Measurements from ENCODE around the gene KDM5C. TPM values are rescaled to one million over a fixed set of nuclear protein-coding genes. Genes with fewer than 3 reads are reported as not detected.

Gene KDM5C
- total RNA-seq, 1 experiment from 2014 or later = 89.8 TPM

DNA sequence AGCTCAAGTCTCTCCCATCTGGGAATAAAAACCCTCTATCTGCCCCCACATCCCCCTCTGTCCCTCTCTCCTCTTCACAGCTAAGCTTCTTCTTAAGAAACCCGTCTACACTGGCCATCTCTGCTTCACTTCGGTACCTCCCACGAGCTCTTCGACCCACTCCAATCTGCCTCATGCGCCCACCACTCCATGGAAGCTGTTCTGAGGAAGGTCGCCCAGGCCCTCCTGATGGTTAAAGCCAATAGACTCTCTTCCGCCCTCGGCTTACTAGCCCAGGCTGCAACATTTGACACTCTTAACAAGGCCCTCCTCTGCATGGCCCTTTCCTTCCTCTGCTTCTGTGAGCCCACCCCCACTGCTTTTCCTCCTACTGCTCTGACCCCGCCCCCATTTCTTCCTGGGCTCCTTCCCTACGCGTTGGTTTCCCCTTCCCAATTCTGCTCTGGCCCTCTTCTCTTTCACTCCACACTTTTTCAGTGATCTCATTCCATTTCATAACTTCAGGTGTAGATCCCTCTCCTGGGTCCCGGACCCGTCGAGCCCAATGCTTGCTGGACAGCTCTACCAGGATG is 44.6 kb upstream of the KDM5C start:
- H3K4me1 ChIP-seq (ENCODE audit: insufficient read depth, low read length) = peaks cover 32% of the 10 kb centered on the region
- no TSS peak for BruUV-seq (replicated peaks)
- H4K20me1 ChIP-seq (ENCODE audit: low read length) = no peaks in the 10 kb centered on the region
- no peak overlapping the region for H3K9ac ChIP-seq (ENCODE audit: low read length)
- ChIA-PET POLR2A (ENCODE audit: unreplicated experiment) (no interaction called here), CTCF (no interaction called here)
- no peaks in the 10 kb centered on the region for H3K27me3 ChIP-seq (ENCODE audit: low read length)
- TF ChIP-seq EZH2phosphoT487 (IDR thresholded peaks at IDR 0.05; ENCODE audit: borderline replicate concordance, low read length) (no peak), CTCF (conservative IDR thresholded peaks at IDR 0.05; ENCODE audit: low read depth, low read length) (no peak), EZH2 (IDR thresholded peaks at IDR 0.05; ENCODE audit: low read length, unreplicated experiment) (no peak)
- H3K4me3 ChIP-seq (ENCODE audit: low read length) = no peak overlapping the region
- no peaks in the 10 kb centered on the region for H3K9me2 ChIP-seq (replicated peaks; ENCODE audit: low read length)
- H3K9me3 ChIP-seq (ENCODE audit: low read length) = no peaks in the 10 kb centered on the region
- DNase-seq = no peak
- no peak overlapping the region for H3K27ac ChIP-seq (ENCODE audit: low read length)
- intact Hi-C loops (cut with micrococcal nuclease) = no loop called here
- H2AFZ ChIP-seq (ENCODE audit: low read length) = no peak overlapping the region
- no peaks in the 10 kb centered on the region for H3F3A ChIP-seq (ENCODE audit: low read length, unreplicated experiment)
- no peaks in the 10 kb centered on the region; the same call in 1 of the 2 replicates for H3K79me2 ChIP-seq (ENCODE audit: low read length)
- no peak for ATAC-seq
- no peaks in the 10 kb centered on the region for H3K36me3 ChIP-seq (ENCODE audit: low read depth, low read length)
- no peak overlapping the region for H3K4me2 ChIP-seq (ENCODE audit: low read length)

DNA sequence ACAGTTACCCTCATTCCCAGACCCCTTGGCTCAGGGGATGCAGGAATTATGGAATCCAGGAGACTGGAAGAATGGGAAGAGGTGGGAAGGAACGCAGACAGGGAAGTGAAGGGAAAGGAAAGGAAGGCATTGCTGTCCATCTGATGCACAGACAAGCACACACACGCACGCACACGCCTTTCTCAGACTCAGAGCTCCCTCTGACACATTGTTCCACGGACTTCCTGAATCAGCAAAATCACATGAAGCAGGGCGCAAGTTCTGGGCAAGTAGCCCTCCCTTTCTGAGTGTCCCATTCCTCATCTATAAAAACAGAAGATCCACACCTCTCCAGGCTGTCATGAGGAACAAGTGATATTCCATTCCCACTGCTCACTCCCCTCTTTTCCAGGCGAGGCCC is 43.2 kb upstream of the KDM5C start:
- DNase-seq (no peak), ATAC-seq (no peak)
- Histone ChIP-seq H3K4me2 (ENCODE audit: low read length) (no peak overlapping the region), H3K27me3 (ENCODE audit: low read length) (no peaks in the 10 kb centered on the region), H2AFZ (ENCODE audit: low read length) (no peak overlapping the region), H3F3A (ENCODE audit: low read length, unreplicated experiment) (no peaks in the 10 kb centered on the region), H3K9me3 (ENCODE audit: low read length) (no peaks in the 10 kb centered on the region), H4K20me1 (ENCODE audit: low read length) (no peaks in the 10 kb centered on the region), H3K79me2 (ENCODE audit: low read length) (no peaks in the 10 kb centered on the region; the same call in 1 of the 2 replicates), H3K36me3 (ENCODE audit: low read depth, low read length) (no peaks in the 10 kb centered on the region), H3K4me1 (ENCODE audit: insufficient read depth, low read length) (peaks cover 45% of the 10 kb centered on the region), H3K9ac (ENCODE audit: low read length) (no peak overlapping the region), H3K4me3 (ENCODE audit: low read length) (no peak overlapping the region), H3K27ac (ENCODE audit: low read length) (no peak overlapping the region), H3K9me2 (replicated peaks; ENCODE audit: low read length) (no peaks in the 10 kb centered on the region)
- intact Hi-C loops (cut with micrococcal nuclease) = no loop called here
- POLR2A ChIA-PET (ENCODE audit: unreplicated experiment) = no interaction called here
- BruUV-seq (replicated peaks) = no TSS peak
- no peak for TF ChIP-seq EZH2 (IDR thresholded peaks at IDR 0.05; ENCODE audit: low read length, unreplicated experiment)
- CTCF ChIA-PET = no interaction called here

GRCh38 chrX:53266914-53267313 is 41.9 kb upstream of the KDM5C start:
- H3K36me3 ChIP-seq (ENCODE audit: low read depth, low read length) = no peaks in the 10 kb centered on the region
- no peaks in the 10 kb centered on the region for H3F3A ChIP-seq (ENCODE audit: low read length, unreplicated experiment)
- ChIA-PET POLR2A (ENCODE audit: unreplicated experiment) (no interaction called here), CTCF (no interaction called here)
- peaks cover 6% of the 10 kb centered on the region; the same call in 1 of the 2 replicates for H3K79me2 ChIP-seq (ENCODE audit: low read length)
- no peak overlapping the region for H2AFZ ChIP-seq (ENCODE audit: low read length)
- no peaks in the 10 kb centered on the region for H3K27me3 ChIP-seq (ENCODE audit: low read length)
- peak overlapping the region; percentile 46 for H3K4me2 ChIP-seq (ENCODE audit: low read length)
- no TSS peak for BruUV-seq (replicated peaks)
- H3K27ac ChIP-seq (ENCODE audit: low read length) = peak overlapping the region; percentile 98
- peaks cover 54% of the 10 kb centered on the region for H3K4me1 ChIP-seq (ENCODE audit: insufficient read depth, low read length)
- H3K9me2 ChIP-seq (replicated peaks; ENCODE audit: low read length) = no peaks in the 10 kb centered on the region
- H3K9me3 ChIP-seq (ENCODE audit: low read length) = no peaks in the 10 kb centered on the region
- TF ChIP-seq EZH2 (IDR thresholded peaks at IDR 0.05; ENCODE audit: low read length, unreplicated experiment) = no peak
- TF ChIP-seq EZH2phosphoT487 (IDR thresholded peaks at IDR 0.05; ENCODE audit: borderline replicate concordance, low read length) = no peak
- TF ChIP-seq CTCF (conservative IDR thresholded peaks at IDR 0.05; ENCODE audit: low read depth, low read length) = no peak
- ATAC-seq = no peak
- no peak for DNase-seq
- no peaks in the 10 kb centered on the region for H4K20me1 ChIP-seq (ENCODE audit: low read length)
- no peak overlapping the region for H3K9ac ChIP-seq (ENCODE audit: low read length)
- intact Hi-C loops (cut with micrococcal nuclease) = no loop called here
- H3K4me3 ChIP-seq (ENCODE audit: low read length) = no peak overlapping the region

All from PC-3 (cell line).